HAP-1 (cell line): Measurements from ENCODE around the gene AFG3L2.

Experiments
- DNase-seq, 2 experiments: peaks; one replicate each; pipeline ENCODE4 v3.0.0-alpha.2; 2016 to 2020; ENCODE audit warnings: low spot score in 2 of 2
- H3K27me3 ChIP-seq: fragments of 250-450 bp; sonication (Bioruptor Pico); 2 replicates; pipeline ENCODE4 v1.5.1; 2020; ENCODE audit warnings: low read depth, mild to moderate bottlenecking, moderate library complexity
- H3K36me3 ChIP-seq: fragments of 250-450 bp; sonication (Bioruptor Pico); replicated peaks from 2 replicates; pipeline ENCODE4 v1.5.1; 2020; ENCODE audit warnings: mild to moderate bottlenecking
- H3K4me1 ChIP-seq: fragments of 250-450 bp; sonication (Bioruptor Pico); 2 replicates; pipeline ENCODE4 v1.5.1; 2020; ENCODE audit warnings: mild to moderate bottlenecking
- H3K4me3 ChIP-seq: fragments of 250-450 bp; sonication (Bioruptor Pico); 2 replicates; pipeline ENCODE4 v1.5.1; 2020; ENCODE audit warnings: mild to moderate bottlenecking, moderate library complexity
- H3K9me3 ChIP-seq: fragments of 250-450 bp; sonication (Bioruptor Pico); 2 replicates; pipeline ENCODE4 v1.5.1; 2020; ENCODE audit warnings: mild to moderate bottlenecking, moderate library complexity
- in situ Hi-C: fragments of 300-500 bp; cut with MboI; formaldehyde crosslinking; loops from 3 replicates; pipeline ENCODE4 v1.14.3; 2020; ENCODE audit warnings: low sequenced_read_pairs, inconsistent platforms, mixed read lengths

AFG3L2 gene

DNA sequence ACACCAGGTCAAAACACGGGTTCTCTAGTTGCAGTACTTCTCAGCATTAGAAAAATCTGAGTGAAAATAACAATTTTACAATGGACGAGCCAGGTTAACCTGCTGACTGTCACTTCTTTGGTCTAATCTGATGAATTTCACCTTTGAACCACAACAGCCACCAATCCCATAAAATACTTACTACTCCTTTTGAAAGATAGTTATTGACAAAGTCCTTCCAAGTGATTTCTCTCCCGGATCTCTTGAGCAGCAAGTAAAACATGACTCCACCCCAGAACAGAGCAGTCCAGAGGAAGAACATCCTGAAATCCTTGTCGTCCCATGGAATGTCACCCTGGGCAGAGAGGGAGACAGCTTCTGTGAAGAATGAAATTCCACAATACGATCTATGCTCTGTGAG lies 10.2 kb downstream of the AFG3L2 start:
- no peaks in the 10 kb centered on the region for H3K9me3 ChIP-seq
- in situ Hi-C loops: no loop called here

DNA sequence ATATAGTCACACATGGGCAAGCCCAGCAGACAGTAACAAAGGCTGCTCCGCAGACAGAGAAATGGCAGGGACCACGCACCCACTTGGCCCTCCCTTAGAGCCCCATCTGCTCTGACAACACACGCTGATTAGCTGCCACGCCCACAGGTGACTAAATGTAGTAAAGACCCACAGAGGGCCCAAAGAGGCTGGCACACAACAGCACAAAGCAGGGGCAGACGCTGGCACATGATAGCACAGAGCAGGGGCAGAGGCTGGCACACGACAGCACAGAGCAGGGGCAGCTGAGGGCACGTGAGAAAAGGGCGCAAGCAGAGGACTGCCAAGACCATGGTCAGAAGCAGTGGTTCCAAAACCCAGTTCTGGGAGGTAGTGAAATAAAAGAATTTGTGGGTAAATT lies 10.6 kb downstream of the AFG3L2 start:
- no peaks in the 10 kb centered on the region for H3K9me3 ChIP-seq
- no peak overlapping the region for H3K4me3 ChIP-seq
- H3K36me3 ChIP-seq: peaks cover 62% of the 10 kb centered on the region
- no peaks in the 10 kb centered on the region for H3K4me1 ChIP-seq
- DNase-seq: no peak
- no peaks in the 10 kb centered on the region for H3K27me3 ChIP-seq
- in situ Hi-C loops: no loop called here

More for the DNA sequence above, 10.2 kb downstream of the AFG3L2 start:
- Histone ChIP-seq H3K27me3 (no peaks in the 10 kb centered on the region), H3K4me3 (no peak overlapping the region), H3K4me1 (no peaks in the 10 kb centered on the region), H3K36me3 (peaks cover 58% of the 10 kb centered on the region)
- DNase-seq: no peak

DNA sequence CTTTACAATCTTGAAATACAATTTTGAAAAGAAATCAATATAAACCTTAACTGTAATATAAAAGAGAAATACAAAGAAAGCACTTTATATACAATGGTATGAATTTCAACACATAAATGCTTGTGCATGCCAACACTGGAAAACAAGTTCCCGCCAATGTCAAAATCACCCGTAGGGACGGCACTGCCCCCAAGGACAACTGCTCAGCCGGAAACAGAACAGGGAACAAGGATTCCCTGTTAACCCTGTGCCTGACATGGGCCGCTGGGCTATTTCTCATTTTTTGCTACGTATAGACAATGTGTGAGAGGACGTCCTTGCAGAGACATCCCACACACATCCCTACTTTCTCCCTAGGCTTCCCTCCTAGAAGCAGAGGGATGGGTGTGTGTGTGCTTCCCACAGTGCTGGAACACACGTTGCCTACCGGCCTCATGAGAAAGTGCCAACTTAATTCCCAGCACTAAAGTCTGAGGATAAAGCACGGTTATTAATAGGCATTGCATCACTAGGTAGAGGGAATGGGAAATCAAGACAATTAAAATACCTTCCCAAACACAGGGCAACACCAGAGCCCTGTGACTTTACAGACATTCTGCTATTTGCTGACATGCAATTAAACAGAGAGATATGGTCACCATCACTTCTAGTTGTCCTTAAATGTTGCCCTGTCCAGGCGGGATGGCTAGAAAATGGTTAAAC lies 14.4 kb downstream of the AFG3L2 start:
- Histone ChIP-seq H3K36me3 (peaks cover 82% of the 10 kb centered on the region), H3K27me3 (no peaks in the 10 kb centered on the region), H3K4me1 (no peaks in the 10 kb centered on the region), H3K4me3 (no peak overlapping the region), H3K9me3 (no peaks in the 10 kb centered on the region)
- in situ Hi-C loops: no loop called here
- DNase-seq: no peak

DNA sequence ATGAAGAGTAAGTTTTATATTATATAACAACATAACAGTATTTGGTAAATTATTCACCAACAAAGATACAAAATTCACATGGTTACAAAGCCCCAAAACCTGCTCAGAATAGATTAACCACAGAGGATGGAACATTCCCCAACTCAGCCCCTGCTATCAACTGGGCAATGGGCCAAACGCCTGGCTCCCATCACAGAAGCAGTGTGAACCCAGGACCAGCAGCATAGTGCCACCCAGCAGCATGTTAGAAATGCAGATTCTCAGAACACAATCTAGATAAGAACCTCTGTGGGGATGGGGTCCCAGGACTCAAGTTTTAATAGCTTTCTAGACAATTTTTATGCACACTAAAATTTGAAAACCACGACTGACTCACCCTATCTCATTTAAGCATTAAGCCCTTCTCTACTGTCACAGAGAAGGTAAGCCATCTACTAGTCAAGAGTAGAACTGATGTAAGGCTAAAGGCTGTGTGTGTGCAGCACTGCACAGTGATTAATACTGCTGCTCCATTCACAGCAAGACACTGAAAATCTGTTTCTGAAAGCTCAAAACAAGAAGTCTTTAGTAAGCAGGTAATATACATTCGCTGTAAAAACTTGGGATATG lies 15.2 kb downstream of the AFG3L2 start:
- H3K9me3 ChIP-seq: no peaks in the 10 kb centered on the region
- H3K4me1 ChIP-seq: no peaks in the 10 kb centered on the region
- no peak overlapping the region for H3K4me3 ChIP-seq
- H3K27me3 ChIP-seq: no peaks in the 10 kb centered on the region
- DNase-seq: no peak
- in situ Hi-C loops: no loop called here
- peaks cover 82% of the 10 kb centered on the region for H3K36me3 ChIP-seq

DNA sequence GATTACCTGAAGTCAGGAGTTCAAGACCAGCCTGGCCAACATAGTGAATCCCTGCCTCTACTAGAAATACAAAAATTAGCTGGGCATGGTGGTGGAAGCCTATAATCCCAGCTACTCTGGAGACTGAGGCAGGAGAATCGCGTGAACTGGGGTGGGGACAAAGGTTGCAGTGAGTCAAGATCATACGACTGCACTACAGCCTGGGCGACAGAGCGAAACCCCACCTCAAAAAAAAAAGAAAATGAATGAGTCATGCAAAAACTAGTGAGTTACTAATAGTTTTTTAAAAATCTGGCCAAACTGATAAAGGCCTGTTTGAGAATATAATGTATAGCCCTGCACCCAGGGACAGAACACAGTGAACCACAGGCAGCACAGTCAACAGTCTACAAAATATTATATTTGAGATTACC lies 17.5 kb downstream of the AFG3L2 start:
- Histone ChIP-seq H3K4me3 (no peak overlapping the region), H3K9me3 (no peaks in the 10 kb centered on the region), H3K27me3 (no peaks in the 10 kb centered on the region), H3K36me3 (peaks cover 89% of the 10 kb centered on the region), H3K4me1 (no peaks in the 10 kb centered on the region)
- in situ Hi-C loops: no loop called here
- DNase-seq: no peak

DNA sequence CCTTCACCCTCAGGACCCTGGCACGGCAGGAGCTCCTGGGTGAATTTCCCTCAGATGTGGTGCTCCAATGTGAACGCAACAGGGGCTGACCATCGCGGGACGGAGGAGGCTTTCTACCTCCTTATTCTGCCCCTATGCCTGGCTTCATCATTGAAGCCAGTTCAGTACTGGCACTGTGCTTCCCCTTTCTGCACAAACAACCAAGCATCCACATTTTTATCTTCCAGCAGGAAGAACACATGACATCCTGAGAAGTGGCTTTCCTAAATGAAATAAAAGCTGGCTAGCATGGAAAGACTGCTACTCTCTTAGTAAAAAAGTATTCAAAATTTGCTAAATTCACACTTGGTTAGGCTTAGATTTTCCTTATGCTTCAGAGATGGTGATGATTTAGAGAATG lies 24.8 kb downstream of the AFG3L2 start:
- Histone ChIP-seq H3K9me3 (no peaks in the 10 kb centered on the region), H3K4me1 (no peaks in the 10 kb centered on the region), H3K27me3 (no peaks in the 10 kb centered on the region), H3K36me3 (peaks cover 73% of the 10 kb centered on the region), H3K4me3 (no peak overlapping the region)
- in situ Hi-C loops: no loop called here
- DNase-seq: no peak

DNA sequence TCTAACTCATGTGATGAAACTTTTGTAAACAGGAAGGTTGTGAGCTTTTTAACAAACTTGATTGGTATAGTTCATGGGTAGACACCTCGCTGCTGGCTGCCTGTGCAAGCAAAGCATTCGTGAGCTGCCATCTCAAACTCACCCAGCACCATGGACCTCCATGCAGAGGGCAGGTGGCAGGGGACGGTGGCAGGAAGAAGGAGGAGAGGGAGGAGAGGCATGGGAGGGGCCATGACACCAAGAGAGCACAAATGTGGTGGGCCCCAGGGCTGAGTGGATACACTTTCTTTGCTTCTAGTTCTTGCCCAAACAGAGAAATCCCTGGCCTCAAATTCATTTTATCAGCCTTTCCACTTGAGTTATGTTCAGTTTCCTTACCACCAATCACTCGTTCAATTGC lies 29.1 kb downstream of the AFG3L2 start:
- Histone ChIP-seq H3K4me1 (no peaks in the 10 kb centered on the region), H3K4me3 (no peak overlapping the region), H3K9me3 (no peaks in the 10 kb centered on the region), H3K36me3 (peaks cover 76% of the 10 kb centered on the region), H3K27me3 (no peaks in the 10 kb centered on the region)
- in situ Hi-C loops: no loop called here
- DNase-seq: no peak

DNA sequence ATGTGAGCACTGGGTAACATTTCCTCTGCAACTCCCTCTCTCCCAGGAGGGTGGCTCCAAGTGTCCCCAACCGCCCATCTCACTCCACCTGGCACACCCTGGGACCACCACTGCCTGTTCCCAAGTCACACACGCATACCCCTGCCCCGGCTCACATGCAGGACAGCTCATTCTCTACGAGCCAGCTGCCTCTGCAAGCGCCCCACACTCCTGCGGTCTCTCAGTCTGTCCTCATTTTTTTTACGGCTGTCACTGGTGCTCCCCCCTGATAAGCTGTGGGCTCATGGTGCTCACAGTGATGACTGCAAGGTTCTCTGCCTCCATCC lies 30.8 kb downstream of the AFG3L2 start:
- H3K27me3 ChIP-seq: no peaks in the 10 kb centered on the region
- no peaks in the 10 kb centered on the region for H3K9me3 ChIP-seq
- peaks cover 80% of the 10 kb centered on the region for H3K36me3 ChIP-seq
- H3K4me1 ChIP-seq: no peaks in the 10 kb centered on the region
- in situ Hi-C loops: no loop called here
- no peak overlapping the region for H3K4me3 ChIP-seq
- DNase-seq: no peak

DNA sequence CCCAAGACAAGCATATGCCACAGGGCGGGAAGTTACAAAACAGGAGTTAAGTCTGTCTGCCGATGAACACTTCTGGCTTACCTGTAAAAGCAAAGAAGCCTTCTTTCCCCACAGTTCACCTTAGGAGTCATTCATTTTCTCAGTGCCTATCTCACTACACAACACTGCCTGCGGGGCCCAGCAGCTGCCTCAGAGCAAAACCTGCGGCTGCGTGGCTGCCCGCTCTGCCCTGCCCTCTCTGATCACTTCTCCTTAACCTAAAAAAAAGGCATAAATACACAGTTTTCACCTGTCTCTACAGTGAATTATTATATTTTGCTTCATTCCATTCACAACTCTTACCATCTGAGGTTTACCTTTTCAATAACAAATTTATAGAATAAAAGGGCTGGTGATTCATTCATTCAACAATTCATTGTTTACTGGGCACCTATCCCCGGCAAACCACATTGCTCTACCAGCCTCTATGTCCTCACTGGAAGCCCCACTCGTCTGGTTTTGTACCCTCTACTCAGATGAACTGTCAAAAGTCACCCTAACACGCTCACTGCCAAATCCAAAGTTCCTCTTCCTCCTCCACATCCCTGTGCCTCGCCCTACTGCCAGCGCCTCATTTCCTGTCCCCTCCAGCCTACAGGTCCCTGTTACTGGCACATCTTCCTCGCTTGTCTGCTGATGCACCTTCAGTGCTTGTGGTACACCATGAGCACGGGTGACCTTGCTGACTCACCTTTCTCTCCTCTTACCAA lies 31.4 kb downstream of the AFG3L2 start:
- no peak overlapping the region for H3K4me3 ChIP-seq
- in situ Hi-C loops: no loop called here

DNA sequence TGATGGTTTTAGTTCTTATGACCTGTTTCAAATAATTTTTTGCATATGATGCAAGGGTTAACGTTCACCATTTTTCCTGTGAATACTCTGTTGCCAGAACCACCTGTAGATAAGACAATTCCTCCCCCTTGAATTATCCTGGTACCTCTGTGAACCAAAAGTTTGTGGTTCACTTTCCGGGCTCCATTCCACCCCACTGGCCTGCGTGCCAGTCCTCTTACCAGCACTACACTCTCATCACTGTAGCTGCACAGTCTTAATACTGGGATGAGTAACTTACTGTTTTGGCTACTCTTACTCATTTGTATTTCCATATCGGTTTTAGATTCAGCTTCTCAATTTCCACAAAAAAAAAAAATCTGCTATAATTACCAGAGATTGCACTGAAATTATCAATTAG lies 34.4 kb downstream of the AFG3L2 start:
- in situ Hi-C loops: no loop called here
- DNase-seq: no peak
- H3K4me1 ChIP-seq: no peaks in the 10 kb centered on the region; the same call in 1 of the 2 replicates
- H3K9me3 ChIP-seq: no peaks in the 10 kb centered on the region
- H3K27me3 ChIP-seq: no peaks in the 10 kb centered on the region
- peaks cover 74% of the 10 kb centered on the region for H3K36me3 ChIP-seq
- H3K4me3 ChIP-seq: no peak overlapping the region

More for the DNA sequence above, 31.4 kb downstream of the AFG3L2 start:
- Histone ChIP-seq H3K4me1 (no peaks in the 10 kb centered on the region), H3K36me3 (peaks cover 79% of the 10 kb centered on the region), H3K9me3 (no peaks in the 10 kb centered on the region), H3K27me3 (no peaks in the 10 kb centered on the region)
- no peak for DNase-seq

DNA sequence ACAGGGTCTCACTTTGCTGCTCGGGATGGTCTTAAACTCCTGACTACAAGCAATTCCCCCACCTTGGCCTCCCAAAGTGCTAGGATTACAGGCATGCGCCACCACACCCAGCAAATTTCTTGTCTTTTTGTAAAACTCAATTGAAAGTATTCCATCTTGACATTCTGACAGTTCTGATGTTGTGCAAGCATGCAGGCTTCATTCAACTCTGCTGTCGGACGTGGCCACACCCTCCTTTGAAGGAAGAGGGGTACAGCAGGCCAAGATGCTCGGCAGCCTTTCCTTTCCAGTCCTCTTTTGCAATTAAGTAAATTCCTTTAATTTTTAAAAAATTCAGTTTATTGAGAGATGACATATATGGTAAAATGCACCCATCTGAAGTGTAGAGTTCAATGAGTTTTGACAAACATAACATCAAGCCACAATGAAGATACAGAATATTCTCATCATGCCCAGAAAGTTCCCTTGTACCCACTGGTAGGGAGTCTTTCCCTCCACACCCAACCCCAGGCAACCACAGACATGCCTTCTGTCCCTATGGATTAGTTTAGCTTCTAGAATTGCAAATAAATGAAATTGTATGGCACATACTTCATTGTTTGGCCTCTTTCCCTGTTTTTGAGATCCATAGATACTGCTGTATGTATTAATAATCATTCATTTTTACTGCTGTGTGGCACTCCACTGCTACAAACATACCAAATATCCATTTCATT lies 35.9 kb downstream of the AFG3L2 start:
- Histone ChIP-seq H3K4me3 (no peak overlapping the region), H3K4me1 (peaks cover 9% of the 10 kb centered on the region), H3K27me3 (no peaks in the 10 kb centered on the region), H3K9me3 (no peaks in the 10 kb centered on the region), H3K36me3 (peaks cover 78% of the 10 kb centered on the region)
- no peak for DNase-seq
- in situ Hi-C loops: no loop called here

DNA sequence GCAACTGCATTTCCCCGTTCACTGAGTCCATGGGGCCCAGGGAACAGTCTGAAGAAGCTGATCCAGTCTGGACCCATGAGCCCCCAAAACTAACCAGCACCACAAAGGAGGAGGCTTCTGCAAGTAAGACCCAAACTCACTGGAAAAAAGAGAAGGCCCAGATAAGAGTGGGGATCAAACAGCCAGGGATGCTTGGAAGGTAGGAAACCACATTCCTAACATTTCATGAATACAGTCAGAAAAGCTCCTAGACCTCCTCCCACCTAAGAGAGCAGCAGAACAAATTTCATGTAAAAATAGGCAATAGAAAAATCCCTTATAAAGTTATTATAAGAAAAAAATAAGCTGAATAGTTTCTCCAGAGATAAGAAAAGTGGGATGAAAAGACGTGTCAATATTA lies 38.6 kb downstream of the AFG3L2 start:
- Histone ChIP-seq H3K4me1 (peaks cover 23% of the 10 kb centered on the region), H3K36me3 (peaks cover 82% of the 10 kb centered on the region), H3K4me3 (no peak overlapping the region), H3K9me3 (no peaks in the 10 kb centered on the region), H3K27me3 (no peaks in the 10 kb centered on the region)
- no peak for DNase-seq
- in situ Hi-C loops: no loop called here

DNA sequence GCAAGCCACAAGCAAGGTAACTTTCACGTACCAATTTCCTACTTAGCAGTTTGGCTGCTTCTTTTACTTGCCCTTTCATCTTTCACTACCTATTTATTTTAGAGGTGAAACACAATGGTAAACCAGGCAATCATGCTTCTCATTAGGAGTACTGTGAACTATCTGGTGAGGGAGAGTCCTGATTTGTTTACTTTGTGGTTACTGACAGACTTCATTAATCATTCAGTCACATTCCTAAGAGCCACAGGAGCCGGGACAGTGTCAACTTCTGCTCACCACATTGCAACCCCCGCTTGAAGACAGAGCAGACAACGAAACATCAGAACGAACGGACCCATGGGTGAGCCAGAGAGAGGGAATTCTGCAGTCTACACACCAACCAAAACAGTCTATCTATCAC lies 40.1 kb downstream of the AFG3L2 start:
- in situ Hi-C loops: no loop called here
- Histone ChIP-seq H3K4me1 (peaks cover 23% of the 10 kb centered on the region), H3K9me3 (no peaks in the 10 kb centered on the region), H3K27me3 (no peaks in the 10 kb centered on the region), H3K4me3 (no peak overlapping the region), H3K36me3 (peaks cover 71% of the 10 kb centered on the region)
- DNase-seq: peak in 1 of 2 experiments; percentile 49

DNA sequence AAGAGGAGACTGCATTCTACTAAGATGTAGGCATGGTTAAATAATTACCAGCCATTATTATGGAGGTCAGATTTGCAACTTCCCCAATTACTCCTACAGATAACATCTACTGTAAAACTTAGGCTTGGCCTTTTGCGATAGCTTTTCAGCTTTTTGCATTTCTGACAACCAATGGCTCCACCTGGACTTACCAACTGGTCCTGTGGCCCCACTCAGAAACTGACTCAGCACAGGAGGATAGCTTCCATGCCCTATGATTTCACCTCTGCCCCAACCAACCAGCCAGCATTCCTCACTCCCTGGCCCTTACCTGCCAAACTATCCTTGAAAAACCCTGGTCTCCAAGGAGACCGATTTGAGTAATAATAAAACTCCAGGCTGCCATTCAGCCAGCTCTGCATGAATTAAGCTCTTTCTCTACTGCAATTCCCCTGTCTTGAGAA lies 40.8 kb downstream of the AFG3L2 start:
- in situ Hi-C loops: no loop called here
- DNase-seq: peak; percentile 63 to 86

More for the DNA sequence above, 40.8 kb downstream of the AFG3L2 start:
- H3K27me3 ChIP-seq: no peaks in the 10 kb centered on the region
- H3K9me3 ChIP-seq: no peaks in the 10 kb centered on the region
- peaks cover 64% of the 10 kb centered on the region for H3K36me3 ChIP-seq
- H3K4me1 ChIP-seq: peaks cover 23% of the 10 kb centered on the region
- H3K4me3 ChIP-seq: no peak overlapping the region
